Suppressor macrophage (primary cell): ENCODE data around the gene PERM1.
"Not testable (repeated sequence)": the region's sequence is repeated elsewhere in the genome, so short reads cannot be mapped to it uniquely, and the experiment has no call there.

ENCODE experiments used
- DNase-seq, 4 experiments: peaks; one replicate each; pipeline ENCODE4 v3.0.0-alpha.2; 2020 to 2022

The PERM1 gene

GRCh38 chr1:1014799-1015681 is 33.1 kb upstream of the PERM1 start:
- peak in 1 of 4 experiments; percentile 43 for DNase-seq

GRCh38 chr1:1013922-1014648 is 32.2 kb upstream of the PERM1 start:
- DNase-seq = no peak

GRCh38 chr1:1013105-1013921 is 31.4 kb upstream of the PERM1 start, which contains the start of gene ISG15:
Gene ISG15, plus strand, starts transcription at chr1:1013497. Its CDS starts 77 bp downstream, at chr1:1013574.
- peak; percentile 91 to 95 (median 93) for DNase-seq

DNA sequence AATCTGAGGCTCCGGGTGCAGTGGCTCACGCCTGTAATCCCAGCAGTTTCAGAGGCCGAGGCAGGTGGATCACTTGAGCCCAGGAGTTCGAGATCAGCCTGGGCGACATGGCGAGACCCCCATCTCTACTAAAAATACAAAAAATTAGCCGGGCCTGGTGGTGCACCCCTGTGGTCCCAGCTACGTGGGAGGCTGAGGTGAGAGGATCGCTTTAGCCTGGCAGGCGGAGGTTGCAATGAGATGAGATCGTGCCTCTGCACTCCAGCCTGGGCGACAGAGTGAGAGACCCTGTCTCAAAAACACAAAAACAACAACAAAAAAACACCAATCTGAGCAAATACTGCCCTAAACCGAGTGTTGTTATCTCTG is 30.8 kb upstream of the PERM1 start:
- DNase-seq = not testable (repeated sequence)

DNA sequence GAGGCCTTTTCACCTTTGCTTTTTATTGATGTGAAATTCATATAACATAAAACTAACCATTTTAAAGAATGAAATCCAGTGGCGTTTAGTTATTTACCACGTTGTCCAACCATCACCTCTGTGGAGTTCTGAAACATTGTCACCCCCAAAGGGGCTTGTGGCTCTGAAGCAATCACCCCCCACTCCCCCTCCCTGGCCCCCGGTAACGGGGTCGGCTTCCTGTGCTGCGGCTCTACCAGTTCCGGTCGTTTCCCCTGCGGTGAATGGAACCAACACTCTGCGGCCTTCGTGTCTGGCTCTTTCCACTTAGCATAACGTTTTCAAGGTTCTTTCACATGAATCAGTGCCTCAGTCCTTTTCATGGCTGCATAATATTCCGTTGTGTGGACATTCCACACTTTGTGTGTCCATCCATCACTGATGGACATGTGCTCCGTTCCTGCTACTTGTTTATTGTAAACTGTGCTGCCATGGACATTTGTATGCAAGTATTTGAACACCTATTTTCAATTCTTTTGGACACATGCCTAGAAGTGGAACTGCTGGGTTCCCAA is 29.6 kb upstream of the PERM1 start:
- no peak for DNase-seq

GRCh38 chr1:1010131-1010530 is 28.2 kb upstream of the PERM1 start:
- DNase-seq = not testable (repeated sequence)

GRCh38 chr1:1006305-1007159 is 24.6 kb upstream of the PERM1 start:
- no peak for DNase-seq

DNA sequence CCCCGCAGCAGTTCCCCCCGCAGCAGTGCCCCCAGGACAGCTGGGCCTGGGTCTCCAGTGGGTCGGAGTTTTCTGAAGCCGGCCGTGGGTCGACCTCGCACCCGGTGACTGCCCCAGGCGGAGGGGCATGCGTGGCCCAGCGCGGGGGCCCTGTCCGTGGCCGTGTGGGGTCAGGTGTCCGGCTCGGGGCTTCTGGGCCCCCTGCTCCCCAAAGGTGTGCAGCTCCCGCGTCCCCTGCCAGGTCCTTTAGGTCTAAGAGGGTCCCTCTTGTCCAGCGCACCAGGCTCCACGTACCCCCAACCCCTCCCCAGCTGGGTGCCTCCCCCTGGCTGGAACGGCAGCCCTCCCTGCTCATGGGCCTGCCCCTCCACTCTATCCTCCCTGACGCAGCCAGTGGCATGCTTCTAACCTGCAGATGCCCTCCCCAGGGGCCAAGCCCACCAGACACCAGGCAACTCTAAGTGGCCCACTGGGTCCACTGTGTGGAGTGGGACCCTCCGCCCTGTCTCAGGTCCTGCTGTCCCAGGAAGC is 23.9 kb upstream of the PERM1 start:
- DNase-seq = no peak

GRCh38 chr1:1004780-1005697 is 23.1 kb upstream of the PERM1 start:
- peak; percentile 37 to 69 (median 60) for DNase-seq

- no peak for DNase-seq
These were observed 22.5 kb upstream of the PERM1 start for GRCh38 chr1:1004420-1004779.

GRCh38 chr1:1003618-1004419 is 21.9 kb upstream of the PERM1 start:
- DNase-seq = no peak

DNA sequence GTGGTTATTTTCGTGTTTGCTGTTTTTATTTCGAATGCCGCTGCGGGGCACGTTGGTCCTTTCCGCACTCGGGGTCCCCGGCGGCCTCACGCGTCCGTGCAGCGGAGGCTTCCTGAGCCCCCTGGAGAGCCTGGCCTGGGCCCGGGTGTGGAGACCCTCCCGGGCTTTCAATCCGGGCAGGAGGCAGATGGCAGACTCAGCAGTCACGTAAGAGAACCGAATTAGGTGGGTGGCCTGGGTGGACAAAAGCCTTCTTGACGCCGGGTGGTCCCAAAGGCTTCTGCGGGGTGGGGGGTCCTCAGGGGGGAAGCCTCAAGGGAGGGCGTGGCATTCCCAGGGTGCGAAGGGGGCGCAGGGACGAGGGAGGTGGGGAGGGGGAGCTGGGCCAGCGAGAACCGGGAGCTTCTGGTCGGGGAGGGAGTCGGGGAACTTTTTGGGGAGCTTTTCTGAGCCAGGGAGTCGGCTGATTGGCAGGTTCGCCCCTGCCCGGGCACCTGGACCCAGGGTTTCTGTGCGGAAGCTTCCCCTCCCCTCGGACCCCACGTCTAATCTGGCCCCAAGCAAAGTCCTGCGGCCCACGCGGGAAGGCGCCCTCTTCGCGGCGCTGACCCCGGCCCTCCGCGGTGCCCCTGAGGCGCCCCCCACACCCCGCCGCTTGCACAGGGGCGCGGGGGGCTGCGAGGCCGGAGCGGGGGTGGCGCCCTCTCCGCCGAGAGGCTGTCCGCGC is 19.3 kb upstream of the PERM1 start:
- DNase-seq = no peak

DNA sequence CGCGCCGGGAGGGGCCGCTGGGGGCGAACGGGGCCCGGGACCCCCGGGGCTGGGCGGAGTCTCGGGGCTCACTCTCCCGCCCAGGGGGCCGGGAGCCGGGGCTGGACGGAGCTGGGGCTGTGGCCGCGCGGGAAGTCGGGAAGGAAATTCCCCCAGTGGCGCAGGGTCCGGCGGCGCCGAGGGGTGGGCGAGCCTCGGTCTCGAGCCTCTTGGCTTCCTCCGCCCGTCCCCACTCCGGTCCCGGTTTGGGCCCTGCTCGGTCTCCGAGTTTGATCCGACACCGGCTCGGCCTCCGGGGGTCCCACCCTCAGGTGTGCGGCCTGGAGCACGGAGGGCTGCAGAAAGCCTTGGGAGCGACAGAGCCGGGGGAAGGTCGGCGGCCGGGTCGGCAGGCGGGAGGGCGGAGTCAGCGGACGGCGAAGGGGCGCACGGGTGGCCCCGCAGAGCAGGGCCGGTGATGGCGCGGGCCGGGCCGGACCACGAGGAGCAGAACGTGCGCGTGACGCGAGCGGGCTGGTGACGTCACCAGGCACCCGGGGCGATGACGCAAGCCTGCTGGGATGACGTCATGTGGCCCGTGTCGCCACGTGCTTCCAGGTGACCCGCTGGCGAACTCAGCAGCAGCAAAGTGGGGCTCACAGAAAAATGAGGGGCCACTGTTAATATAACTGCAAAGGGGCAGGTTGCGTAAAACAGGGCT is 18.6 kb upstream of the PERM1 start:
- peak; percentile 85 to 92 (median 88) for DNase-seq

DNA sequence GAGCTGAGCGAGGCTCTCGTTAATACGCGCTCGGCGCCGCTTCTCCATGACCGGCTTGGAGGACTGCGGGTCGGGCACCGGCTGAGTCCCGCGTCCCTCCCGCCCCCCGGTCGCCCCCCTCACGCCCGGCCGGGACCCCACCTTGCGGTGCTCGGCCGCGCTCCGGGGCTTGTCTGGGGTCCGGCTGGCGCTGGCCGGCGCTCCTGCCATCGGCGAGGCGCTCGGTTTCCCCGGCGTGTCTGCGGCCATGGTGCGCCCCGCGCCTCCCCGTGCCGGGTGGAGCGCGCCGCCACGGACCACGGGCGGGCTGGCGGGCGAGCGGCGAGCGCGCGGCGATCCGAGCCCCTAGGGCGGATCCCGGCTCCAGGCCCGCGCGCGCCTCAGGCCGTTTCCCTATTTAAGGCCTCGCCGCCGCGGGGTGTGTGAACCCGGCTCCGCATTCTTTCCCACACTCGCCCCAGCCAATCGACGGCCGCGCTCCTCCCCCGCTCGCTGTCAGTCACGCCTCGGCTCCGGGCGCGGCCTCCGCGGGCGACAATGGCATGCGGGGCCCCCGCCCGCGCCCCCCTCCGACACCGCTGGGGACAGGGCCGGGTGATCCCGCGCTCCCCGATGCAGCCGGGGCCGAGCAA is 17.9 kb upstream of the PERM1 start, which contains the start of gene HES4:
TSS of gene HES4 (minus strand) at position 373 of the 632 bp plus-strand sequence. CDS start at position 249, 124 bp downstream.
- peak; percentile 95 to 97 (median 96) for DNase-seq

DNA sequence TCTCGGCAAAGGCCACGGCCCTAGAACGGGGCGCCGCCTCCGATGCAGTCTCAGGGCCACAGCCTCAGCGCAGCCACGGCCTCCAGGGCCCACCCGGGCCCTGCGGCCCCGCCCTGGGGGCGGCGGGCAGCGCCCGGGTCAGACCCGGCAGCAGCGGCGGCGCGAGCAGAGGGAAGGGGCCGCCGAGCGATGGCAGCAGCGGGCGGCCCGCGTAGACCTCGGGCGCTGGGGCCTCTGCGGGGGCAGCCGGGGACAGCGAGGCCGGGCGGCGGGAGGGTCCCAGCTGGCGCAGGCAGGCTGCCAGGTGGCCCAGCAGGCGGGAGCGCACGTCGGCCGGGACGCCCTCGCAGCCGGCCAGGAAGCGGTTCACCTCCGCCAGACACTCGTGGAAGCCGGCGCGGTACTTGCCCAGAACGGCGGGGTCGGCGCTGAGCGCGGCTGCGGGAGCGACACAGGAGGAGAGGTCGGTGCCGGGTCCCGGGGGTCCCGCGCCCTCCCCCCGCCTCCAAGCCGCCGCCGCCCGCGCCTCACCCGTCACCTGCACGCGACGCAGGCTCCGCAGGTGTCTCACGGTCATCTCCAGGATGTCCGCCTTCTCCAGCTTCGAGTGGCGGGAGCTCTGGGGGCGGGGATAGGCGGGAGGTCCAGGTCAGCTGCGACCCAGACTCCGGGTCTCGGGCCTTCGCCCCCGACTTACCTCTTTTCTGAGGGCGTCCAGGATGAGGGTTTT is 17.3 kb upstream of the PERM1 start:
- peak; percentile 38 to 57 (median 43) for DNase-seq

- DNase-seq = no peak
These were observed 16.8 kb upstream of the PERM1 start for GRCh38 chr1:998745-998994.
